MM.1S (cell line): ENCODE measurements around the gene STRN.

Experiments
- DNase-seq: peaks from one replicate; pipeline ENCODE4 v3.0.0-alpha.2; 2015
- H2AFZ ChIP-seq: fragments of 300-600 bp; sonication (generic); 2 replicates; pipeline ENCODE4 v1.6.0; 2016; ENCODE audit warnings: antibody characterized with exemption, low read length
- H3F3A ChIP-seq: fragments of 300-600 bp; sonication (generic); 2 replicates; pipeline ENCODE4 v1.6.1; 2016; ENCODE audit warnings: mild to moderate bottlenecking, antibody characterized with exemption, low read length, moderate library complexity, mixed read lengths; ENCODE audit not compliant: insufficient read depth
- H3K27ac ChIP-seq: fragments of 300-600 bp; sonication (generic); 2 replicates; pipeline ENCODE4 v1.5.1; 2016; ENCODE audit warnings: mild to moderate bottlenecking, low read length
- H3K27me3 ChIP-seq: fragments of 300-600 bp; sonication (generic); replicated peaks from 2 replicates; pipeline ENCODE4 v1.6.0; 2016; ENCODE audit warnings: low read length; ENCODE audit not compliant: insufficient read depth
- H3K36me3 ChIP-seq: fragments of 300-600 bp; sonication (generic); replicated peaks from 2 replicates; pipeline ENCODE4 v1.6.1; 2016; ENCODE audit warnings: mild to moderate bottlenecking, low read length, mixed read lengths; ENCODE audit not compliant: insufficient read depth
- H3K4me1 ChIP-seq: fragments of 300-600 bp; sonication (generic); 2 replicates; pipeline ENCODE4 v1.6.1; 2016; ENCODE audit warnings: low read length, mixed read lengths
- H3K4me2 ChIP-seq: fragments of 300-600 bp; sonication (generic); 2 replicates; pipeline ENCODE4 v1.6.0; 2016; ENCODE audit warnings: low read depth, low read length
- H3K4me3 ChIP-seq: fragments of 300-600 bp; sonication (generic); 2 replicates; pipeline ENCODE4 v1.5.1; 2016; ENCODE audit warnings: low read length, mixed read lengths
- H3K79me2 ChIP-seq: fragments of 300-600 bp; sonication (generic); 2 replicates; pipeline ENCODE4 v1.6.1; 2016; ENCODE audit warnings: mixed run types, low read length, mixed read lengths
- H3K9ac ChIP-seq: fragments of 300-600 bp; sonication (generic); 2 replicates; pipeline ENCODE4 v1.6.1; 2016; ENCODE audit warnings: low read length, mixed read lengths
- H3K9me2 ChIP-seq: fragments of 300-600 bp; sonication (generic); replicated peaks from 2 replicates; pipeline ENCODE4 v1.6.1; 2016; ENCODE audit warnings: mild to moderate bottlenecking, low read length, mixed read lengths; ENCODE audit not compliant: insufficient read depth
- H3K9me3 ChIP-seq: fragments of 300-600 bp; sonication (generic); replicated peaks from 2 replicates; pipeline ENCODE4 v1.6.1; 2016; ENCODE audit warnings: mild to moderate bottlenecking, low read length, mixed read lengths; ENCODE audit not compliant: insufficient read depth
- H4K20me1 ChIP-seq: fragments of 300-600 bp; sonication (generic); 2 replicates; pipeline ENCODE4 v1.6.1; 2016; ENCODE audit warnings: mild to moderate bottlenecking, low read length, moderate library complexity, mixed read lengths; ENCODE audit not compliant: insufficient read depth
- EZH2 ChIP-seq: fragments of 300-600 bp; sonication (generic); optimal IDR thresholded peaks from 2 replicates; pipeline ENCODE3; 2017; ENCODE audit warnings: low read depth, mild to moderate bottlenecking, antibody characterized with exemption, low read length, mixed read lengths
- EZH2phosphoT487 ChIP-seq: fragments of 300-600 bp; sonication (generic); IDR thresholded peaks from 2 replicates; pipeline ENCODE4 v1.6.1; 2018; ENCODE audit warnings: antibody characterized with exemption, low read length
- TF ChIP-seq, protein P1 (sequence below): fragments of 300-600 bp; sonication (generic); IDR thresholded peaks from 2 replicates; pipeline ENCODE4 v1.5.1; 2016; ENCODE audit warnings: antibody characterized with exemption, low read length, mixed read lengths

The STRN gene

DNA sequence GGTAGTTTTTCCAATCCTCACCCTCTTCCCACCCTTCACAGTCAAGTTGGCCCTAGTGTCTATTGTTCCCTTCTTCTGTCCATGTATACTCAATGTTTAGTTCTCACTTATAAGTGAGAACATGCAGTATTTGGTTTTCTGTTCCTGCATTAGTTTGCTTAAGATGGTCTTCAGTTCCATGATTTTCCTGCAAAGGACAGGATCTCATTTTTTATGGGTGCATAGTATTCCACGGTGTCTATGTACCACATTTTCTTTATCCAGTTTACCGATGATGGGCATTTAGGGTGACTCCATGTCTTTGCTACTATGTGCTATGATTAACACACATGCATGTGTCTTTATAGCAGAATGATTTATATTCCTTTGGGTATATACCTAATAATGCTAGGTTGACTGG lies 104.4 kb downstream of the STRN start:
- Histone ChIP-seq H3F3A (no peaks in the 10 kb centered on the region), H3K36me3 (no peaks in the 10 kb centered on the region), H3K9ac (no peak overlapping the region), H3K27ac (no peak overlapping the region), H3K4me1 (no peaks in the 10 kb centered on the region), H3K4me3 (no peak overlapping the region), H3K27me3 (no peaks in the 10 kb centered on the region), H2AFZ (no peak overlapping the region), H3K4me2 (no peak overlapping the region), H4K20me1 (no peaks in the 10 kb centered on the region), H3K9me3 (no peaks in the 10 kb centered on the region), H3K79me2 (no peaks in the 10 kb centered on the region), H3K9me2 (no peaks in the 10 kb centered on the region)
- no peak for DNase-seq
- no peak for TF ChIP-seq EZH2phosphoT487
- TF ChIP-seq, protein P1, sequence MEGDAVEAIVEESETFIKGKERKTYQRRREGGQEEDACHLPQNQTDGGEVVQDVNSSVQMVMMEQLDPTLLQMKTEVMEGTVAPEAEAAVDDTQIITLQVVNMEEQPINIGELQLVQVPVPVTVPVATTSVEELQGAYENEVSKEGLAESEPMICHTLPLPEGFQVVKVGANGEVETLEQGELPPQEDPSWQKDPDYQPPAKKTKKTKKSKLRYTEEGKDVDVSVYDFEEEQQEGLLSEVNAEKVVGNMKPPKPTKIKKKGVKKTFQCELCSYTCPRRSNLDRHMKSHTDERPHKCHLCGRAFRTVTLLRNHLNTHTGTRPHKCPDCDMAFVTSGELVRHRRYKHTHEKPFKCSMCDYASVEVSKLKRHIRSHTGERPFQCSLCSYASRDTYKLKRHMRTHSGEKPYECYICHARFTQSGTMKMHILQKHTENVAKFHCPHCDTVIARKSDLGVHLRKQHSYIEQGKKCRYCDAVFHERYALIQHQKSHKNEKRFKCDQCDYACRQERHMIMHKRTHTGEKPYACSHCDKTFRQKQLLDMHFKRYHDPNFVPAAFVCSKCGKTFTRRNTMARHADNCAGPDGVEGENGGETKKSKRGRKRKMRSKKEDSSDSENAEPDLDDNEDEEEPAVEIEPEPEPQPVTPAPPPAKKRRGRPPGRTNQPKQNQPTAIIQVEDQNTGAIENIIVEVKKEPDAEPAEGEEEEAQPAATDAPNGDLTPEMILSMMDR: no peak

DNA sequence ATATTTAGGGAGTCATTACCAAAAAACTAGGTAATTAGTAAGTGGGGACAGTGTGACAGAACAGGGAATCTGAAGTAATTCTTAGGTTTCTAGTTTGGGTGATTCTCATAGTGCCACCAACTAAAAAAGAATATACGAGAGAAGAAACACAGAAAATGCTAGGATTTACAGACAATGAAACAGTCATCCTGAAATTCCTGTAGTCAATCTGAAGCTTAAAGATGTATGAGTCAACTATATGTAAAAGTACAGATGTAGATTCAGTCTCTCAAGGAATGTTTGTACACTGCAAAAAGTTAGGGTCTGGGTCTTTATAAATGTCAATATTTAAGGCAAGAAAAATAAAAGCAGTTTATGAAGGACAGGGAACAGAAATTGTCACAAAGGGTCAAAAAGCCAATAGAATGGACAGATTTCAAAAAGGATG lies 107.0 kb downstream of the STRN start:
- no peak overlapping the region for H3K4me3 ChIP-seq
- no peak overlapping the region for H3K4me2 ChIP-seq
- H3F3A ChIP-seq: no peaks in the 10 kb centered on the region
- H3K27me3 ChIP-seq: no peaks in the 10 kb centered on the region
- H3K9me3 ChIP-seq: no peaks in the 10 kb centered on the region
- H4K20me1 ChIP-seq: no peaks in the 10 kb centered on the region
- DNase-seq: no peak
- H2AFZ ChIP-seq: no peak overlapping the region
- no peaks in the 10 kb centered on the region for H3K36me3 ChIP-seq
- H3K4me1 ChIP-seq: no peaks in the 10 kb centered on the region
- H3K9ac ChIP-seq: no peak overlapping the region
- H3K79me2 ChIP-seq: no peaks in the 10 kb centered on the region
- TF ChIP-seq EZH2phosphoT487 (no peak), EZH2 (no peak)
- TF ChIP-seq, protein P1: no peak
- no peak overlapping the region for H3K27ac ChIP-seq
- H3K9me2 ChIP-seq: no peaks in the 10 kb centered on the region

GRCh38 chr2:36858551-36859365 lies 107.6 kb downstream of the STRN start:
- H2AFZ ChIP-seq: no peak overlapping the region
- no peak overlapping the region for H3K4me2 ChIP-seq
- H3K9me3 ChIP-seq: no peaks in the 10 kb centered on the region
- H3K27me3 ChIP-seq: no peaks in the 10 kb centered on the region
- H3K79me2 ChIP-seq: no peaks in the 10 kb centered on the region
- no peak overlapping the region for H3K4me3 ChIP-seq
- H3K36me3 ChIP-seq: no peaks in the 10 kb centered on the region
- no peak for DNase-seq
- TF ChIP-seq, protein P1: no peak
- TF ChIP-seq EZH2: no peak
- no peak for TF ChIP-seq EZH2phosphoT487
- H3F3A ChIP-seq: no peaks in the 10 kb centered on the region
- no peaks in the 10 kb centered on the region for H4K20me1 ChIP-seq
- no peaks in the 10 kb centered on the region for H3K9me2 ChIP-seq
- H3K4me1 ChIP-seq: no peaks in the 10 kb centered on the region
- no peak overlapping the region for H3K27ac ChIP-seq
- no peak overlapping the region for H3K9ac ChIP-seq
